CD8-positive, alpha-beta memory T cell (primary cell): ENCODE results near the gene RBFOX1. TPM values are rescaled to one million over a fixed set of nuclear protein-coding genes. Genes with fewer than 3 reads are reported as not detected.

ENCODE experiments used
- CTCF ChIA-PET: fragments of 350-600 bp; sonication (Branson Sonifier 250); formaldehyde crosslinking; loops from one replicate; lab custom pipeline; 2021; ENCODE audit warnings: antibody characterized with exemption; lab: Charles Lee
- POLR2A ChIA-PET: fragments of 350-600 bp; sonication (Branson Sonifier 250); formaldehyde crosslinking; loops from one replicate; lab custom pipeline; 2021; ENCODE audit warnings: antibody characterized with exemption; lab: Charles Lee
- DNase-seq, 5 donors: peaks; one replicate each; pipeline versions ENCODE4 v3.0.0 to v3.0.0-alpha.2; 2020 to 2022; ENCODE audit warnings: mixed read lengths in 1 of 5
- H3K27ac ChIP-seq: one replicate; pipeline ENCODE4 v1.7.0; 2013; ENCODE audit warnings: low read depth, mild to moderate bottlenecking, low read length, moderate library complexity
- H3K27me3 ChIP-seq: 2 replicates; pipeline ENCODE4 v1.7.0; 2013; ENCODE audit warnings: low read length, mild to moderate bottlenecking; ENCODE audit not compliant: insufficient read depth, poor library complexity, severe bottlenecking
- H3K36me3 ChIP-seq: 2 replicates; pipeline ENCODE4 v1.7.0; 2013; ENCODE audit warnings: mild to moderate bottlenecking, low read length, moderate library complexity; ENCODE audit not compliant: insufficient read depth
- H3K4me1 ChIP-seq: 2 replicates; pipeline ENCODE4 v1.7.0; 2013; ENCODE audit warnings: mild to moderate bottlenecking, low read length, moderate library complexity; ENCODE audit not compliant: insufficient read depth
- H3K4me3 ChIP-seq: 2 replicates; pipeline ENCODE4 v1.7.0; 2013; ENCODE audit warnings: mild to moderate bottlenecking, low read length
- H3K9me3 ChIP-seq: 2 replicates; pipeline ENCODE4 v1.7.0; 2013; ENCODE audit warnings: mild to moderate bottlenecking, low read length
- H3K27ac Mint-ChIP-seq, 8 donors: one replicate each; pipeline ENCODE4 v1.8.0; 2020 to 2021; ENCODE audit warnings: mixed read lengths in 8 of 8, mild to moderate bottlenecking in 6 of 8, inconsistent platforms in 3 of 8, moderate library complexity in 3 of 8
- H3K27me3 Mint-ChIP-seq, 2 donors: one replicate each; pipeline ENCODE4 v1.8.0; 2020 to 2021; ENCODE audit warnings: mixed read lengths in 2 of 2, mild to moderate bottlenecking in 1 of 2, moderate library complexity in 1 of 2
- H3K36me3 Mint-ChIP-seq, 3 donors: one replicate each; pipeline ENCODE4 v1.8.0; 2020 to 2021; ENCODE audit warnings: mixed read lengths in 3 of 3, inconsistent platforms in 1 of 3, mild to moderate bottlenecking in 1 of 3
- H3K4me1 Mint-ChIP-seq, 3 donors: one replicate each; pipeline ENCODE4 v1.8.0; 2020 to 2021; ENCODE audit warnings: mixed read lengths in 3 of 3, inconsistent platforms in 1 of 3, mild to moderate bottlenecking in 1 of 3
- H3K4me3 Mint-ChIP-seq, 7 donors: one replicate each; pipeline ENCODE4 v1.8.0; 2020 to 2021; ENCODE audit warnings: mixed read lengths in 7 of 7, mild to moderate bottlenecking in 6 of 7, moderate library complexity in 4 of 7, inconsistent platforms in 2 of 7
- H3K9me3 Mint-ChIP-seq, 5 donors: one replicate each; pipeline ENCODE4 v1.8.0; 2020 to 2022; ENCODE audit warnings: mixed read lengths in 5 of 5, mild to moderate bottlenecking in 3 of 5, moderate library complexity in 2 of 5, inconsistent platforms in 1 of 5
- polyA plus RNA-seq: library from polyadenylated mRNA; unstranded; fragments of 300-500 nt; fragmentation: Illumina TruSeq; gene quantifications from one replicate; pipeline ENCODE4 v1.2.3, GENCODE V29; 2021
- total RNA-seq, 2 experiments: library from RNA; stranded (reverse); gene quantifications; one replicate each; pipeline ENCODE4 v1.2.3, GENCODE V29; 2021

The RBFOX1 gene
- total and polyA plus RNA-seq, 3 experiments from 2014 or later = not detected

- H3K9me3 ChIP-seq = no peaks in the 10 kb centered on the region
- no peak overlapping the region for H3K4me3 ChIP-seq
- no peaks in the 10 kb centered on the region for H3K4me1 ChIP-seq
- no peaks in the 10 kb centered on the region for H3K27me3 ChIP-seq
- H3K4me3 Mint-ChIP-seq = no peak overlapping the region
- CTCF ChIA-PET = no interaction called here
- H3K27me3 Mint-ChIP-seq = peaks cover 0 to 2% of the 10 kb centered on the region in 2 donors
- H3K36me3 ChIP-seq = no peaks in the 10 kb centered on the region
- no peaks in the 10 kb centered on the region for H3K4me1 Mint-ChIP-seq
- H3K27ac Mint-ChIP-seq = no peak overlapping the region
- no peak overlapping the region for H3K27ac ChIP-seq
- no peaks in the 10 kb centered on the region for H3K36me3 Mint-ChIP-seq
- DNase-seq = no peak
- POLR2A ChIA-PET = no interaction called here
- peaks cover 5 to 17% (median 14%) of the 10 kb centered on the region in 5 donors for H3K9me3 Mint-ChIP-seq
Measured at GRCh38 chr16:7585705-7586104, 253.1 kb downstream of the RBFOX1 start.

DNA sequence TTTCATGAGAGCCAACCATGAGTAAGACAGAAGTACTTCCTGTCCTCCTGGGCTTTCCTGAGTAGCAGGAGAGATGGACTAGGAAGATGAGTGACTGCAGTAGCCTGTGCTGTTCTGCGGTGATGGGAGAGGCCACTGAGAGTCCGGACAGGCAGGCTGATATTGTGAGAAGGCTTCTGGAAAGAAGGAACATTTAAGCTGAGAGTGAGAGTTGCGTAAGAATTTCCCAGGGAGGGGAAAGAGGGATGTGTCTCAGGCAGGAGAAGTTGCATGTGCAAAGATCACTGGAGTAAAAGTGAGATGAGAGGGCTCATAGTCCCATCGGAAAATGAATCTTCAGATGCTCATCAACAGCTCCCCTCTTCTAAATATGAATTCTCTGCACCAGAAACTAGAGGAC lies 258.3 kb downstream of the RBFOX1 start:
- no peaks in the 10 kb centered on the region for H3K9me3 ChIP-seq
- H3K27me3 ChIP-seq = no peaks in the 10 kb centered on the region
- Mint-ChIP-seq H3K9me3 (peaks cover 0 to 16% (median 8%) of the 10 kb centered on the region in 5 donors), H3K27ac (peak overlapping the region in 1 of 8 donors; percentile 70), H3K4me1 (no peaks in the 10 kb centered on the region), H3K4me3 (no peak overlapping the region), H3K27me3 (peaks cover 0 to 2% of the 10 kb centered on the region in 2 donors), H3K36me3 (no peaks in the 10 kb centered on the region)
- no peak overlapping the region for H3K4me3 ChIP-seq
- H3K36me3 ChIP-seq = no peaks in the 10 kb centered on the region
- ChIA-PET CTCF (no interaction called here), POLR2A (no interaction called here)
- no peak overlapping the region for H3K27ac ChIP-seq
- DNase-seq = no peak
- no peaks in the 10 kb centered on the region for H3K4me1 ChIP-seq

- H3K27me3 ChIP-seq = no peaks in the 10 kb centered on the region
- Mint-ChIP-seq H3K4me1 (no peaks in the 10 kb centered on the region), H3K9me3 (peaks cover 0 to 7% (median 5%) of the 10 kb centered on the region in 5 donors), H3K4me3 (no peak overlapping the region), H3K27ac (no peak overlapping the region), H3K27me3 (no peaks in the 10 kb centered on the region), H3K36me3 (peaks cover 0 to 1% (median 0%) of the 10 kb centered on the region in 3 donors)
- H3K4me1 ChIP-seq = no peaks in the 10 kb centered on the region
- H3K27ac ChIP-seq = no peak overlapping the region
- no peak for DNase-seq
- no peaks in the 10 kb centered on the region for H3K36me3 ChIP-seq
- H3K9me3 ChIP-seq = no peaks in the 10 kb centered on the region
- POLR2A ChIA-PET = no interaction called here
- CTCF ChIA-PET = no interaction called here
- H3K4me3 ChIP-seq = no peak overlapping the region
Measured at GRCh38 chr16:7596308-7596707, 263.7 kb downstream of the RBFOX1 start.

DNA sequence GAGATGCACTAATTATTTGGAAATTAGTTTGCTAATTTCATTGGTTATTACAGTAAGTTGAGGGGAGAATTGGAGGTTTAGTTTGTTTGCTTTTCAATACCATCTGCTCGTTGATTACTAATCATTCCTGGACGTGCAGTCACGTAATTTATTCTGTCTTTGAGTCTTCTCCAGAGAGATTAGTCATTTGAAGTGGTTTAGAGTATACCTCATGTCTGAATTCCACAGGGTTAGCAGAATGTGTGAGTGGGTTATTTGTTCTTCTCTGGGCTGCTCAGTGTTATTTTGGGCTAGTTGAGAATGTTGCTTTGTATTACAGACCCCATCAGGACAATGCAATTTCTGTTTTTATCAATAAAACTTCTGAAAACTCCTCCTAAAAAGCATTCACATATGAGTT lies 265.0 kb downstream of the RBFOX1 start:
- Mint-ChIP-seq H3K4me3 (no peak overlapping the region), H3K27ac (no peak overlapping the region), H3K36me3 (peaks cover 0 to 1% (median 0%) of the 10 kb centered on the region in 3 donors), H3K9me3 (peaks cover 0 to 10% (median 6%) of the 10 kb centered on the region in 5 donors), H3K4me1 (no peaks in the 10 kb centered on the region), H3K27me3 (no peaks in the 10 kb centered on the region)
- Histone ChIP-seq H3K9me3 (no peaks in the 10 kb centered on the region), H3K4me3 (no peak overlapping the region), H3K27me3 (no peaks in the 10 kb centered on the region), H3K27ac (no peak overlapping the region), H3K36me3 (no peaks in the 10 kb centered on the region), H3K4me1 (no peaks in the 10 kb centered on the region)
- ChIA-PET CTCF (no interaction called here), POLR2A (no interaction called here)
- DNase-seq = no peak

- ChIA-PET CTCF (no interaction called here), POLR2A (no interaction called here)
- no peaks in the 10 kb centered on the region for H3K27me3 ChIP-seq
- DNase-seq = no peak
- Mint-ChIP-seq H3K4me1 (no peaks in the 10 kb centered on the region), H3K4me3 (no peak overlapping the region), H3K36me3 (peaks cover 0 to 1% (median 0%) of the 10 kb centered on the region in 3 donors), H3K27ac (no peak overlapping the region), H3K27me3 (no peaks in the 10 kb centered on the region), H3K9me3 (peaks cover 0 to 19% (median 7%) of the 10 kb centered on the region in 5 donors)
- H3K4me1 ChIP-seq = no peaks in the 10 kb centered on the region
- no peak overlapping the region for H3K4me3 ChIP-seq
- no peak overlapping the region for H3K27ac ChIP-seq
- H3K36me3 ChIP-seq = no peaks in the 10 kb centered on the region
- H3K9me3 ChIP-seq = no peaks in the 10 kb centered on the region
Measured at GRCh38 chr16:7601100-7601499, 268.5 kb downstream of the RBFOX1 start.

- no peaks in the 10 kb centered on the region for H3K27me3 Mint-ChIP-seq
- peaks cover 0 to 1% (median 0%) of the 10 kb centered on the region in 3 donors for H3K36me3 Mint-ChIP-seq
- POLR2A ChIA-PET = no interaction called here
Measured at GRCh38 chr16:7602291-7602950, 269.8 kb downstream of the RBFOX1 start.

DNA sequence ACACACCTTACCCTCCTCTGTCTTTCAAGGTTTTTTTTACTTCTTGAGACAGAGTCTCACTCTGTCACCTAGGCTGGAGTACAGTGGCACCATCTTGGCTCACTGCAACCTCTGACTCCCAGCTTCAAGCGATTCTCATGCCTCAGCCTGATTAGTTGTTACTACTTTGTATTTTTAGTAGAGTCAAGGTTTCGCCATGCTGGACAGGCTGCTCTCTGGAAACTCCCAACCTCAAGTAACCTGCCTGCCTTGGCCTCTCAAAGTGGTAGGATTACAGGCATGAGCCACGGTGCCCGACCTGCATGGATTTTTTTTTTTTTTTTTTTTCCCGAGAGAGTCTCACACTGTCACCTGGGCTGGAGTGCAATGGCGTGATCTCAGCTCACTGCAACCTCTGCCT lies 273.2 kb downstream of the RBFOX1 start:
- no peaks in the 10 kb centered on the region for H3K4me1 Mint-ChIP-seq
- Histone ChIP-seq H3K9me3 (no peaks in the 10 kb centered on the region), H3K4me3 (no peak overlapping the region), H3K36me3 (no peaks in the 10 kb centered on the region), H3K27ac (no peak overlapping the region), H3K27me3 (no peaks in the 10 kb centered on the region), H3K4me1 (no peaks in the 10 kb centered on the region)
- H3K27ac Mint-ChIP-seq = no peak overlapping the region
- H3K36me3 Mint-ChIP-seq = no peaks in the 10 kb centered on the region
- no peak for DNase-seq
- no peak overlapping the region for H3K4me3 Mint-ChIP-seq
- H3K9me3 Mint-ChIP-seq = peaks cover 7 to 22% (median 18%) of the 10 kb centered on the region in 5 donors
- H3K27me3 Mint-ChIP-seq = no peaks in the 10 kb centered on the region
- POLR2A ChIA-PET = no interaction called here
- CTCF ChIA-PET = no interaction called here

More at GRCh38 chr16:7602291-7602950, 269.8 kb downstream of the RBFOX1 start:
- Mint-ChIP-seq H3K9me3 (peaks cover 0 to 19% (median 10%) of the 10 kb centered on the region in 5 donors), H3K4me1 (no peaks in the 10 kb centered on the region), H3K4me3 (no peak overlapping the region), H3K27ac (no peak overlapping the region)
- DNase-seq = no peak
- Histone ChIP-seq H3K27me3 (no peaks in the 10 kb centered on the region), H3K27ac (no peak overlapping the region), H3K36me3 (no peaks in the 10 kb centered on the region), H3K9me3 (no peaks in the 10 kb centered on the region), H3K4me3 (no peak overlapping the region), H3K4me1 (no peaks in the 10 kb centered on the region)
- CTCF ChIA-PET = no interaction called here

DNA sequence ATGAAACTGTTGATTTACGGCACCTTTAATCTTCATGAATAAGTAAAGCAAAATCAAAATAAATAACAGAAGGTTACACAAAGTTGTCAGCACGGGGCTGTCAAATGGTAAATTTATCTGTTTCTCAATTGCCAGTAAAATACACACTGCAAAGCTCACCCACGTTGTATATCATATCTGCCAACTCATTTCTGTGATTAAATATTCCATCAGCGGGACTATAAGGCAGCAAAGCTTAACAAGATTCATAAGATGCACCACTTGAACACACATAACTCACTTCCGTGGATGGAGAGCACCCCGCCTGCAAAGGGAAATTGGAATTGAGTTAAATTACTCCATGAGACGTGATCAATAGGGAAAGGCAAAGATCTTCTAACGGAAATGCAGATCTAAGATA lies 280.0 kb downstream of the RBFOX1 start:
- Mint-ChIP-seq H3K4me3 (no peak overlapping the region), H3K27ac (no peak overlapping the region), H3K9me3 (peaks cover 5 to 27% (median 20%) of the 10 kb centered on the region in 5 donors), H3K36me3 (no peaks in the 10 kb centered on the region), H3K4me1 (no peaks in the 10 kb centered on the region), H3K27me3 (no peaks in the 10 kb centered on the region)
- no peak for DNase-seq
- Histone ChIP-seq H3K36me3 (no peaks in the 10 kb centered on the region), H3K4me1 (no peaks in the 10 kb centered on the region), H3K4me3 (no peak overlapping the region), H3K9me3 (no peaks in the 10 kb centered on the region), H3K27ac (no peak overlapping the region), H3K27me3 (no peaks in the 10 kb centered on the region)
- POLR2A ChIA-PET = no interaction called here
- CTCF ChIA-PET = no interaction called here
